Measurements from ENCODE around the gene CTNNA2.
"Not testable (repeated sequence)": the region's sequence is repeated elsewhere in the genome, so short reads cannot be mapped to it uniquely, and the experiment has no call there.

Gene CTNNA2

GRCh38 chr2:80014637-80015036 is 501.8 kb downstream of the CTNNA2 start:
- in situ Hi-C loops (cut with MboI; ENCODE audit: low sequenced_read_pairs): no loop called here

GRCh38 chr2:80016171-80016570 is 503.3 kb downstream of the CTNNA2 start:
- in situ Hi-C loops (cut with MboI; ENCODE audit: low sequenced_read_pairs): no loop called here

GRCh38 chr2:80019571-80020460 is 507.0 kb downstream of the CTNNA2 start:
- in situ Hi-C loops (cut with MboI; ENCODE audit: low sequenced_read_pairs): no loop called here

- in situ Hi-C loops (cut with MboI; ENCODE audit: low sequenced_read_pairs): no loop called here
Measured at GRCh38 chr2:80022018-80022417, 509.2 kb downstream of the CTNNA2 start.

- in situ Hi-C loops (cut with MboI; ENCODE audit: low sequenced_read_pairs): no loop called here
Measured at GRCh38 chr2:80026040-80026729, 513.3 kb downstream of the CTNNA2 start.

- in situ Hi-C loops (cut with MboI; ENCODE audit: low sequenced_read_pairs): no loop called here
Measured at GRCh38 chr2:80028051-80028450, 515.2 kb downstream of the CTNNA2 start.

- in situ Hi-C loops (cut with MboI; ENCODE audit: low sequenced_read_pairs): no loop called here
Measured at GRCh38 chr2:80028584-80028983, 515.7 kb downstream of the CTNNA2 start.

GRCh38 chr2:80030135-80030534 is 517.3 kb downstream of the CTNNA2 start:
- in situ Hi-C loops (cut with MboI; ENCODE audit: low sequenced_read_pairs): no loop called here

- in situ Hi-C loops (cut with MboI; ENCODE audit: low sequenced_read_pairs): not testable (repeated sequence)
Measured at GRCh38 chr2:80032684-80033083, 519.8 kb downstream of the CTNNA2 start.

- in situ Hi-C loops (cut with MboI; ENCODE audit: low sequenced_read_pairs): no loop called here
Measured at GRCh38 chr2:80035749-80036285, 523.0 kb downstream of the CTNNA2 start.

GRCh38 chr2:80037310-80037709 is 524.5 kb downstream of the CTNNA2 start:
- in situ Hi-C loops (cut with MboI; ENCODE audit: low sequenced_read_pairs): no loop called here

GRCh38 chr2:80040226-80040625 is 527.4 kb downstream of the CTNNA2 start:
- in situ Hi-C loops (cut with MboI; ENCODE audit: low sequenced_read_pairs): no loop called here

GRCh38 chr2:80042635-80043034 is 529.8 kb downstream of the CTNNA2 start:
- in situ Hi-C loops (cut with MboI; ENCODE audit: low sequenced_read_pairs): no loop called here

- in situ Hi-C loops (cut with MboI; ENCODE audit: low sequenced_read_pairs): no loop called here
Measured at GRCh38 chr2:80048296-80048695, 535.4 kb downstream of the CTNNA2 start.

GRCh38 chr2:80050246-80050645 is 537.4 kb downstream of the CTNNA2 start:
- in situ Hi-C loops (cut with MboI; ENCODE audit: low sequenced_read_pairs): no loop called here

- in situ Hi-C loops (cut with MboI; ENCODE audit: low sequenced_read_pairs): no loop called here
Measured at GRCh38 chr2:80053522-80054345, 540.9 kb downstream of the CTNNA2 start.

GRCh38 chr2:80054346-80054675 is 541.5 kb downstream of the CTNNA2 start:
- in situ Hi-C loops (cut with MboI; ENCODE audit: low sequenced_read_pairs): no loop called here

GRCh38 chr2:80057956-80058355 is 545.1 kb downstream of the CTNNA2 start:
- in situ Hi-C loops (cut with MboI; ENCODE audit: low sequenced_read_pairs): no loop called here

GRCh38 chr2:80058562-80058961 is 545.7 kb downstream of the CTNNA2 start:
- in situ Hi-C loops (cut with MboI; ENCODE audit: low sequenced_read_pairs): no loop called here

GRCh38 chr2:80059447-80059846 is 546.6 kb downstream of the CTNNA2 start:
- in situ Hi-C loops (cut with MboI; ENCODE audit: low sequenced_read_pairs): no loop called here

GRCh38 chr2:80061881-80062280 is 549.0 kb downstream of the CTNNA2 start:
- in situ Hi-C loops (cut with MboI; ENCODE audit: low sequenced_read_pairs): no loop called here

All from HL-60/S4 treated with phorbol 12-myristate 13-acetate at 8.2 ng/mL for 4 days and 3 days (cell line).